ENCODE data around the gene ERBB4. TPM values are rescaled to one million over a fixed set of nuclear protein-coding genes. Genes with fewer than 3 reads are reported as not detected.
"Not testable (repeated sequence)": the region's sequence is repeated elsewhere in the genome, so short reads cannot be mapped to it uniquely, and the experiment has no call there.

The ERBB4 gene
- total RNA-seq, 1 donor from 2014 or later: 0.12 TPM

- no peak for ATAC-seq
Observed at GRCh38 chr2:212135739-212136138, 402.9 kb downstream of the ERBB4 start.

DNA sequence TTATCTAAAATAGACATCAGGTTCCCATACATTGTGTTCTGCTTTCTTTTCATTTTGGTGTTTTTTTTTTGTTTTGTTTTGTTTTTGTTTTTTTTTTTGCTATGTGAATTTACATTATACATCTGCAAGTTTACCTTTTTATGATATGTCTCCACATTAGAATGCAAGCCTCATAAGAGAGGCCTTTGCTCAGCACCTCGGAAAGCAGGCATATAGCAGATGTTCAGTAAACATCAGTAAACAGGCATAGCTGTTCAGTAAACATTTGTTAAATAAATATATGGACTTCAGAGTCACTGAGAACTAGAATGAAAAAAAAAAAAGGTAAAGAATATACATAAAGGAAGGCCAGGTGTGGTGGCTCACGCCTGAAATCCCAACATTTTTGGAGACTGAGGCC, 405.3 kb downstream of the ERBB4 start:
- no peak for ATAC-seq

DNA sequence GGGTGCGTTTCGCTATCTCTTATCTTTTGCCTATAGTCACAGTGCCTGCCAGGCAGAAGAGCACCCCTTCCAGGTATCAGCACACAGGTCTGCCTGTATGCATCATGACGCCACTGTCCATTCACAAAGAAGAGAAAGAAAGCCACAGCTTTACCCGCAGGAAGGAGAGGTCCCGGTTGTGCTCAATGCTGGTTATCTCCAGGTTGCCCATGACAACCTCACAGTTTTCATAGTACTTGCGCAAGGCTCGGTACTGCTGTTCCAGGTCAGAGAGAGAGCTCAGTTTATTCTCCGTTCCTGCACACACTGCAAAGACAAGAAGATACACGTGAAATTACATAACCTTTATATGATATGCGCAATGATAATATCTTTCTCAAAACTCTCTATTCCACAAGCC, 414.0 kb downstream of the ERBB4 start:
- ATAC-seq: no peak

- no peak for ATAC-seq
Observed at GRCh38 chr2:212119591-212119990, 419.0 kb downstream of the ERBB4 start.

DNA sequence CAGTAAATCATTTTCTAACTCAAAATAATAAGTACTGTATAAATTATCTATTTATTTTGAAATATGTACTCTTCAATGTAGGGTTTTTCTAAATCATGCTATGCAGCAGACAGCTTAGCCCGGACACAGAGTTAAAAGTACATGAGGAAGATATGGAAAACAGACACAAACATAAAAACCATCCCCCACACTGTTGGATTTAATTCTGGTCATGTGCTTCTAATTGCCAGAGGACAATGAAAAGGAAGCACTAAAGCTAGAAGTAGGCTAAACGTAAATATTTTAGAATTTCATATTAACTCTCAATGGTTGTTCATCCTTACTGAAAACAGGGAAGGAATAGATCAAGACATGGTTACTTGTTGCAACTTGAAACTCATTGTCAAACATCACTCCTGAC, 420.7 kb downstream of the ERBB4 start:
- ATAC-seq: no peak

GRCh38 chr2:212114489-212114888, 424.1 kb downstream of the ERBB4 start:
- no peak for ATAC-seq

DNA sequence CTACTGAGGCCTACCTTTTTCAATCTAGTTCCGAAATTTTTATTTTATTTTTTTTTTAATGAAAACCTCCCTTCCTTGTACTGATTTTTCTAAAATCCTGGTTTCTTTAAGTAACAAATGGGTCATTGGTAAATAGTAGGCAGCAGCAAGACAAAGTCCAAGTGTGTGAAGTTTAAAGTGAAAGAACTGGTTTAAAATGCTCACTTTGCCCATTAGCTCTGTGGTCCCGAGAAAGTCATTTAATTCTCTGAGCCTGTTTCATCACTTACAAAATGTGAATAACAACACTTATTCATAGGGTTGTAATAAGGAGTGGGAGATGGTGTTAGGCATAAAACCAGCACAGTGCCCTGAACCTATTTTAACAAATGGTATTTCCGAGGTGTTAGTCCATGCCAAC, 426.2 kb downstream of the ERBB4 start:
- no peak for ATAC-seq

GRCh38 chr2:212109792-212110680, 428.6 kb downstream of the ERBB4 start:
- no peak for ATAC-seq

DNA sequence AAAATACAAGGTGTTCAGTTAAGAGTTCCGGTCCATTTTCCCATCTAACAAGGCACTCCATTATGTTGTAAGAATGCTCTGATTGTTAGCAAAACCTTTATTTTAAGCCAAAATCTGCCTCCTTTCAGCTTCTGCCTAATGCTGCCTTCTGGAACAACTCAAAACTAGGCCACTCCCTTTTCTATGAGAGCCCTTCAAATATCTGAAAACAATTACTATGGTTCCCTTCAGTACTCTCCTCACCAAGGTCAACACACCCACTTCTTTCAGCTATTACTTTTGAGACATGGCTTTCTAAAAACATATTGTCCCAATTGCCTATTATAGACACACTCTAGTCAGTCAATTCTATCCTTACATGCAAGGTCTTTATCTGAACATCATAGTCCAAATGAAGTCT, 429.4 kb downstream of the ERBB4 start:
- ATAC-seq: no peak

- ATAC-seq: no peak
Observed at GRCh38 chr2:212107989-212108388, 430.6 kb downstream of the ERBB4 start.

DNA sequence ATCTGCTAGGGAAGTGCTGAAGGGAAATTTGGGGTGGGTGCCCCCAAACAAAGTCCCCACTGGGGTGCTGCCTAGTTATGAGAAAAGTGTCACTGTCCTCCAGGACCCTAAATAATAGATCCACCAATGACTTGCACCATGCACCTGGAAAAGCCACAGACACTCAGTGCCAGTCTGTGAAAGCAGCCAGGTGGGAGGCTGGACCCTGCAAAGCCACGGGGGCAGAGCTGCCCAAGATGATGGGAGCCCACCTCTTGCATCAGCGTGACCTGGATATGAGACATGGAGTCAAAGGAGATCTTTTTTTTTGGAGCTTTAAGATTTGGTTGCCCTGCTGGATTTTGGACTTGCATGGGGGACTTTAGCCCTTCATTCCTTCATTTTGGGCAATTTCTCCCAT, 431.6 kb downstream of the ERBB4 start:
- no peak for ATAC-seq

GRCh38 chr2:212106536-212106935, 432.1 kb downstream of the ERBB4 start:
- ATAC-seq: not testable (repeated sequence)

DNA sequence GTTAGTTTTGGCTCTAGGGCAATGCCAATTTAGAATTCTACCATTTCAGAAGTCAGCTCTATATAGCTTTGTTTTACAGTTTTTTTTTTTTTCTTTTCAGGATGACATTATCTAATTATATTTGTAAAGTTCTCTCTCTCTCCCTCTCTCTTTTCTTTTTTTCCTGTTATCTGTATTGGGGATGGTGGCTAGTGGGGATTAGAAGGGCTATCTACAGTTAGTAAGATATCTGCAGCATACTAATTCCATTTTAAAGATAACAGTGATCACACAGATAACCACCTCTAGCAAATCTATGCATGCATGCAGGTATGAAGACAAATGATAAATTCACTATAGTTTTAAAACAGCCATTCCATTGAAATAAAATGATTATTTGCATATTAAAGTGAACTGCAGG, 438.9 kb downstream of the ERBB4 start:
- no peak for ATAC-seq

GRCh38 chr2:212098966-212099365, 439.6 kb downstream of the ERBB4 start:
- ATAC-seq: no peak

- no peak for ATAC-seq
Observed at GRCh38 chr2:212097001-212097400, 441.6 kb downstream of the ERBB4 start.

DNA sequence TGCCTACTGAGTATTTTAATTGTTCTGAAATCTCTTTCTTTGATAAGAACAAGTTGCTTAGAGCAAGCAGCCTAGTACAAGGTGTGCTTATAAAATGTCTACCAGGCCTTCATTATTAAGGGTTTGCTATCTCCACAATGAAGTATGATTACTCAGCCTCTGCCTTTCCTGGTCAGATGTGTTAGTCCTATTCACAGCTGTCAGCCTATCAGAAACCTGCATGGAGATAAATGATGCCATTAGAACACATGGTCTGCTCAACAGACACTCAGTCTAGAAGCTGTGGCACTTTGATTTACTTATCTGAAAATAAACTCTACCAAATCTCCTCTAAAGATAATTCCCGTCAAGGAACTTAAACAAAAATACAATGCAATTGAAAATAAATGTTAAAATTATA, 448.7 kb downstream of the ERBB4 start:
- no peak for ATAC-seq

GRCh38 chr2:212088353-212088752, 450.2 kb downstream of the ERBB4 start:
- ATAC-seq: no peak

- no peak for ATAC-seq
Observed at GRCh38 chr2:212083492-212083891, 455.1 kb downstream of the ERBB4 start.

DNA sequence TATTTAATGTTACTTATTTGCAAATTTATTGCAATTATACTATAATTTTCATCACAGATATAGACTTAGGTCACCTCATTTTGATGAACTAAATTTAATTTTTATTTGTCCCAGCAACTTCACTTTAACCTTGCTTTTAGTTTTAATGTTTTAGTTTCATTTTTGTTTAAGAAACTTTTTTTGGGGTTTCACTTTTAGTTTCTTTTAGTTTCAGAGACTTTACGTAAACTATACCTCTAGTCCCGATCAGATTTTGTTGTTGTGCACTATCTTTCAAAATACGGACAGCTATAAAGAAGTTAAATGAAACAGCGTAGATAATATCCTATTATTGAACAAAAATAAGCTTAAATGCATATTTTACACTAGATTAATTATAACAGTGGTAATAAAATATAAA, 460.5 kb downstream of the ERBB4 start:
- no peak for ATAC-seq

DNA sequence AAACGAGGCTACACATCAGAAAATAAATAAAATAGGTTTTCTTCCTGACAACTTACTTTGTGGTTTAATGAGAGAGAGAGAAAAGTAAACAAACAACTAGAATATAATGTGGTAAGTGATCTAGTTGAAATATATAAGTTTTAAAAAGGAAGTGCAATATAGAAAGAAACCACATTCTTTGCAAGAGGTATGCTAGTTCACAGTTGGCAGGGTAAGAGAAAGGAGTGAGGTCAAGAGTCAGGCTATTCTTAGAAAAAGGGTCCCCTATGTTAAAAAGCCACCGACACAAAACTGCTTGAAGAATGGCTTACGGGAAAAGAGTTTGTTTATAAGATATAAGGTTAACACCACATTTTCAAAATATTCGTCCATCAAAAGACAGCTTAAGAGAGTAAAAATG, 462.1 kb downstream of the ERBB4 start:
- no peak for ATAC-seq

DNA sequence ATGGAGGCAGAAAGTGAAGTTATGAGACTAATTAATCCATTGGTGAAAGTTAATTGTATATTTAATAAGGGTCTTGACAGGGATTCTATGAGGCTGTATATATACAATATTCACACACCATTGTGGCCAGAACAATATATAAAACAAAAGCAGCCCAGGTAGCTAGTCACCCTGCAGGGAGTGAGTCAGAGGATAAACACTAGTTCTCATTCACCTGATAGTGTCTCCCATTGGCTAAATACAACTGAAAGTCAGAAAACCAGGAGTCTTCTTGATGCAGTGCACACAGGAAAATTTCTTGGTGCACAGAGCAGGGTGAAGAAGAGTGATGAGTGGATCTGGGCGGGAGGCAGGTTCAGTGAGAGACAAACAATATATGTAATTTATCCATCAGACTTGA, 465.2 kb downstream of the ERBB4 start:
- ATAC-seq: no peak

- ATAC-seq: no peak
Observed at GRCh38 chr2:212066546-212066945, 472.1 kb downstream of the ERBB4 start.

DNA sequence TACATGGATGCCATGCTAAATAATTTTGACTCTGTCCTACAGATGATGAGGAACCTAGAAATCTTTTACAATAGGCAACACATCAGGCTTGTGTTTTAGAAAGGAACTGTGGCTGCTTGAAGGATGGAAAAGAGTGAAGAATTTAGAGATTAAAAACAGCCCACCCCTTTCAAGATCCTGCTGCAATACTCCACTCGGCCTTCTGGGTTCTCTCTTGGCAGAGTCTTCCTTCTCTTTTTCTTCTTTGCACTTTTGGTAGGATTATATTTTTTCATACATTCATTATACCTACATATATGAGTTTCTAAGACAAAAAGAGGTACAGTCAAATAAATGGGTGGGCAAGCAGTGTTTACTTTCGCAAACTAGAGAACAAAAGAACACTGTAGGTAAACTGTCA, 474.3 kb downstream of the ERBB4 start:
- ATAC-seq: no peak

DNA sequence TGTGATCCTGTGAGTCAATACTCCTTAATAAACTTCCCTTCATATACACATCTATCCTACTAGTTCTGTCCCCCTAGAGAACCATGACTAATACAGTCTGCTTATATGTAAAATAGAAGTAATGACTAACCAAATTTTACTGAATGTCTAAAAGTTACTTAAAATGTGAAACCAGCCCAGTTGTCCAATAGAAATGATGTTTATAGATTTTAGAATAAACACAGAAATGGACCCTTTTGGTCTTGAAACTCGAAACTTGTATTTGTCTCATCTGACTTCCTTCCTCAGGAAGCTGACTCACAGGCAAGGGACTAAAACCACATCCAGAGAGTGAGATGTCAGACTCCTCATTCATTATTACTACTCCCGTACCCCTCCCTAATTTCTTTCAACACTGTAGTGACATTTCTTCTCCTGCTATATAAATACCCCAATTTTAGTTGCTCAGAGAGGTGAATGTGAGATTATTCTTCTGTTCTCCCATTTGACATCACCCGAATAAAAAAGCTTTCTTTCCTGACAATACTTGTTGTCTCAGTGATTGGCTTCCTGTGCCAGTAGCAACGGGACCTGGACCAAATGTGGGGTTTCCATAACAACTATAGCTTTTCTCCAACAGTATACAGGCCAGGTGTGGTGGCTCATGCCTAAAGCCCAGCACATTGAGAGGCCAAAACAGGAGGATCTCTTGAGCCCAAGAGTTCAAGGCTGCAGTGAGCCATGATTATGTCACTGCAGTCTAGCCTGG, 486.0 kb downstream of the ERBB4 start:
- ATAC-seq: no peak
